GM10248 (cell line): ENCODE measurements around the gene TBC1D3C.
"Not testable (repeated sequence)": the region's sequence is repeated elsewhere in the genome, so short reads cannot be mapped to it uniquely, and the experiment has no call there.

ENCODE experiments used
- CTCF ChIA-PET: fragments of 300-600 bp; sonication (Branson Sonifier 250); formaldehyde crosslinking; extraction: SDS; loops from one replicate; lab custom pipeline; 2021; ENCODE audit warnings: antibody characterized with exemption; lab: Yijun Ruan, JAX
- POLR2A ChIA-PET: fragments of 350-650 bp; sonication (Branson Sonifier 250); formaldehyde crosslinking; extraction: SDS; loops from one replicate; lab custom pipeline; 2020; ENCODE audit warnings: antibody characterized with exemption; lab: Yijun Ruan, JAX
- DNase-seq: peaks from one replicate; pipeline ENCODE4 v3.0.0; 2012; ENCODE audit errors: extremely low spot score

TBC1D3C gene

GRCh38 chr17:38068534-38068933 is at the start of gene TBC1D3C:
TSS of gene TBC1D3C (minus strand) at chr17:38068634. CDS start at chr17:38067066, 1,568 bp downstream.
- DNase-seq, POLR2A ChIA-PET, CTCF ChIA-PET: not testable (repeated sequence)

GRCh38 chr17:38099262-38099661 is 30.8 kb upstream of the TBC1D3C start:
- POLR2A ChIA-PET, CTCF ChIA-PET, DNase-seq: not testable (repeated sequence)

GRCh38 chr17:38094059-38094694 is 25.7 kb upstream of the TBC1D3C start:
- DNase-seq, CTCF ChIA-PET, POLR2A ChIA-PET: not testable (repeated sequence)

- DNase-seq, POLR2A ChIA-PET, CTCF ChIA-PET: not testable (repeated sequence)
Observed at GRCh38 chr17:38088120-38088519, 19.7 kb upstream of the TBC1D3C start.

- POLR2A ChIA-PET, DNase-seq, CTCF ChIA-PET: not testable (repeated sequence)
Observed at GRCh38 chr17:38087344-38087743, 18.9 kb upstream of the TBC1D3C start.
